IPS-11a (cell line): Measurements from ENCODE around the gene CRYBA4.
A peak's percentile ranks its signal among the peaks of the same experiment; 100 is the strongest.

Experiments used
- H3K4me3 ChIP-seq: one replicate; pipeline ENCODE4 v1.5.1; 2013; ENCODE audit warnings: low read depth, low read length, control low read depth

CRYBA4 gene

DNA sequence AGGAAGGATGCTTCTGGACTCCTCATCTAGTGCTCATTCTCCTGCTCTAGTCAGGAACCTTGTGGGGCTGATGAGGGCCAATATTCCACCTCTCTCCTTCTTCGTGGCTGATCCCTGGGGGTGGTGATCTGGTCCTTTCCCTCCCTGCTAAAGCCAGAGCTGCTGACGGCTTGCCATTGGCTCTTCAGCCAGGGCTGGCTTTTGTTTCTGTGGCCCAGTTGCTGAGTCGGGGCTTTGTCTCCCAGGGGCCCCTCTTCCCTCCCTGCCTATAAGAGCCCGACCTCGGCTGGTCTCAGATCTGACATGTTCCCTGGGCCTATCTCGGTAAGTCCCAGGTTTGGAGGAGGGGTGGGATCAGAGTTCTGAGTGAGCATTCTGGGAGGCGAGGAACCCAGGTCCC lies at the start of gene CRYBA4:
Gene CRYBA4 (plus strand): TSS at position 301 of the 400 bp plus-strand sequence. CDS start 634 bp downstream, outside the sequence.
- no peak within 1 kb of the TSS for H3K4me3 ChIP-seq

DNA sequence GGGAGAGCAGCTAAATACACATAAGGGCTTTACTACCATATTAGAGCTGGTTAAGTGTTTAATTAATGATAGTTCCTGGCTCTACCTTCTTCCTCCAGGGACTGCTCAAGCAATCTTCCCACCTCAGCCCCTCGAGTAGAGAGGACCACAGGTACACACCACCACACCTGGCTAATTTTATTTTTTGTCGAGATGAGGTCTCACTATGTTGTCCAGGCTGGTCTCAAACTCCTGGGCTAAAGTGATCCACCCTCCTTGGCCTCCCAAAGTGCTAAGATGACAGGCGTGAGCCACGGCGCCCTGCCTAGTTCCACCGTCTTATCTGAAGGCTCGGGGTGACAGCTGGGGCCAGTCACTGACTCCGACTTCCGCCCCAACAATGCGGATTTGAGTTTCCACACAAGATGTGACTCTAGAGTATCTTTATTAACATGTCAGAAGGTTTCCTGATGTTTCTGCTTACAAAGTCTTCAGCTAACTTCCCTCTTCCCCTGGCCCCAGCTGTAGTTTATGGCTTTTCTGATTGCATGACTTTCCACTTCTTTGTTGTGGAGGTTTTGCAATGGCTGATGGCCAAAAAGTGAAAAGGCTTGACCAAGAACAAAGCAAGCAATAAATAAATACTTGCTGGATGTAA lies 48.6 kb upstream of the CRYBA4 start:
- H3K4me3 ChIP-seq, result no peak overlapping the region

DNA sequence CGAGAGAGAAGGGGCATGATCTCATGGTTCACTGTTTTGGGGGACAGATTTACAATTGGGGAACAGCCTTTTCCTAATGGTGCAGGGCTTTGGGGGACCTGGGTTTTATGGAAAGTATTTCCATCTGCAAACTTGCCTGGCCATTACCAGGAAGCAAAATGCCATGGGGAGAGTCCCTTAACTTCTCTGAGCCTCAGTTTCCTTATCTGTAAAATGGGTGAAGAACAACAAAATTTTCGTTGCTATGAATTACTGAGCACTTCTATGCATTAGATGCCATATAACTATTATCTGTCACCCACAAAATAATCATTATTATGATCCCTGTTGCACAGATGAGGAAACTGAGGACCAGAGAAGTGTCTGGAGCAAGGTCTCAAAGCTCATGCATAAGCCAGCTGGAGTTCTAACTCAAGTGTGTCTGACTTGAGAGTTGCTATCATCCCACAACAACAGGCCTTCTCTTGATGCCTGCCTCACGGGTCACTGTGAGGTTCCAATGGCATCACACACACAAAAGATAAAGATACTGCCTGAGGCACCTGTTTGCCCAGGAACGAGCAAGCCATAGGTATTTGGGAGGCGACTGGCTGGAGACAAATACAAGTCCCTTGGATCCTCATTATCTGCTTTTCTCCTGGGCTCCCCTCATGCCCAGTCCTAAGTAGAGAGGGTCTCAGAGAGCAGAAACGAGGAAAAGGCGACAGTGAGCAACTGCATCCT lies 47.6 kb upstream of the CRYBA4 start:
- H3K4me3 ChIP-seq, result no peak overlapping the region

DNA sequence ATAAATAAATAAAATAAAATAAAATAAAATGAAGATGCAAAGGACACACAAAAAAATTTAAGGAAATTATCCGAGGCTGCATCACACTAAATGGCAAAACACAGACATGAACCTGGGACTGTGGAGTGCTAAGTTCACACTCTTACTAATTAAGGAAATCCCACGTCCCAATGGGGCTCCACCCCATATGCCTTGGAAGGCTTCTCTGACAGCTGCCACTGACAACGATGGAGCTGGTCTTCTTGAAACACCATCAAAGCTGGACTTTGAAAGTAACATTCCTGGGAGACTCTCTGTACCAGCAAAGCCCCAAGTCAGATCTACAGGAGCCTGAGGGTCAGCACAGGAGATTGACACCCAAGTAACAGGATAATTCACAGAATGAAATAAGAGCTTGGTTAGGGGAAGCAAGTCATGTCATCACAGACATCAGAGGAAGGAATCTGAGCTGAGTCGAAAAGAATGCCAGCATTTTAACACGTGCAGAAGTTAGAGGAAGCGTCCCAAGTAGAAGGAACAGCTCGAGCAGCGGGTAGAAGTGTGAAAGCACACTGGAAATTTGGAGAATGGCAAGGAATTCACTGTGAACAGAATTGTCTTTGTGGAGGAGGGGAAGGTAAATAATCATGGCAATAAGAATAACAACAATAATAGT lies 45.6 kb upstream of the CRYBA4 start:
- H3K4me3 ChIP-seq, result no peak overlapping the region

DNA sequence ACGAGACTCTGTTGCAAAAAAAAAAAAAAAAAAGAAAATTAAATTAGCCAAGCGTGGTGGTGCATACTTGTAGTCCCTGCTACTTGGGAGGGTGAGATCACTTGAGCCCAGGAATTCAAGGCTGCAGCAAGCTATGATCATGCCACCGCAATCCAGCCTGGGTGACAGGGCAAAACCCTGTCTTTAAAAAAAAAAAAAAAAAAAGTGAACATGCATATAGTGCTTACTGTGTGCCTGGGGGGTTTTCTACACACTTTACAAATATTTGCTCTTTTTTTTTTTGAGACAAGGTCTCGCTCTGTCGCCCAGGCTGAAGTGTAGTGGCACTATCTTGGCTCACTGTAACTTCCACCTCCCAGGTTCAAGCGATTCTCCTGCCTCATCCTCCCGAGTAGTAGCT lies 44.7 kb upstream of the CRYBA4 start:
- no peak overlapping the region for H3K4me3 ChIP-seq

DNA sequence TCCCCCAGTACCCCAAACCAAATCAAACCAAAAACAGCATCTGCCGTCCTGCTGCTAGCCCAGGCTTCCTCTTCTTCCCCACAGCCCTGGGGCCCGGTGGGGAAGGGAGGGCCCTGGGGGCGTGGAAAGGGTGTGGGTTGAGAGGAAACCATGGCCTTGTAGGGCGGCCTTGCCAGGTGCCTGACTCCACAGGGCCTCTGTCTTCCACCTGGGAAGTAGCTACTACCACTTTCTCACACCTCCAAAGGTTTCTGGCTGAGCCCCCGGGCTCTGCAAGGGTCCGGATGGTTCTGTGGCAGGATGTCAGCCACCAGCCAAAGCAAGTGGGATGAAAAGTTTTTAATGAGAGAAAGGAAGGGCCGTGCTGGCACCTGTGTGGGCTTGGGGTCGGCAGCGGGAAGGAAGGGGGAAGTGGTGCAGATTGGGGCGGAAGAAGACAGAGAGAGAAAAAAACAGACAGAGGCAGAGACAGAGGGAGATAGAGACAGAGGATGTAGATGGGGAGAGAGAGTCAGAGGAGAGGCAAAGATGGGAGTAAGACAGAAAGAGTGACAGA lies 42.4 kb upstream of the CRYBA4 start:
- no peak overlapping the region for H3K4me3 ChIP-seq

DNA sequence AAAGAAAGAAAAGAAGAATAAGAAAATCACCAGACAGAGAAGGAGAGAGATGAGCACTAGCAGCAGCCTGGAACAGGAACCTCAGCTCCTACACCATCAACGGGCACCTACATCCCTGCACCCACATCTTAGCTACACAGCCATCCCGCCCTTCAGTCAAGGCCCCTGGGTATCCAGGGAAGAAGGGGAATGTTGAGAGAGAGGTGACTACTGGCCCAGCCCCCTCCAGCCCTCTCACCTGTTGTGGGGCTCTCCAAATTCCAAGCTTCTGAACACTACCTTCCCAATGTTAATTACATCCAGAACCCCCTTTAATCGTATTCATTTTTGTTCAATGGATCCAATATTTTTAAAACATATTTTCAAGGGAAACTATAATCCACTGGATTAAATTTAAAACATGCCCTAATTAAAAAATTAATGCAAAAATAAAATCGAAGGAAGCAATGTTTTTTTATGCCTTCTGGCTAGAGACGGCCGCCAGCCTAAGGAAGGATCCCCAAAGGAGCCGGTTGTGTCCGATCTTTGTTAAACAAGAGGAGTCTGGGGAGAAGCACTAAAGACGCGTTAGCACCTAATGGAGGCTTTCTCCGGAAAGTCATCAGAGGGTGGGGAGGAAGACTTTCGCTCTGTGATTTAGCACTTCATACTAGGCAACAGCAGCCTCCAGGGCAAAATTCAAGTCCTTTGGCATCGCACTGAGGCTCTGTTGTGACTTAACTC lies 41.4 kb upstream of the CRYBA4 start:
- H3K4me3 ChIP-seq, result no peak overlapping the region

DNA sequence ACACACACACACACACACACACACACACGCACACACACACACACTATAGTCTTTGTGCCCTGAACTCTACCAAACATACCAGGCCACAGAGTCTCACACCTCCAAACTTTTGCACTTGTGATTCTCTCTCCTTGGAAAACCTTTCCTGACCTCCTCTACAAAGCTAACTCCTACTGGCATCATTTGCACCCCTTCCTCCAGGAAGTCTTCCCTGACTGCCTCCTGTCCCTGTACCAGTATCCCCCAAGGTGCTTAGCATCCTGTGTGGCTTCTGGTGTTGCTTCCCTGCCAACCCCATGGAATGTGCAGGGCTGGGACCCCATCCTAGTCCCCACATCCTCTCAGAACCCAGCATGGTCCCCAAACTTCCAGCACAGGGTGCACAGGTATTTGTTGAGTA lies 40.7 kb upstream of the CRYBA4 start:
- H3K4me3 ChIP-seq, result no peak overlapping the region

DNA sequence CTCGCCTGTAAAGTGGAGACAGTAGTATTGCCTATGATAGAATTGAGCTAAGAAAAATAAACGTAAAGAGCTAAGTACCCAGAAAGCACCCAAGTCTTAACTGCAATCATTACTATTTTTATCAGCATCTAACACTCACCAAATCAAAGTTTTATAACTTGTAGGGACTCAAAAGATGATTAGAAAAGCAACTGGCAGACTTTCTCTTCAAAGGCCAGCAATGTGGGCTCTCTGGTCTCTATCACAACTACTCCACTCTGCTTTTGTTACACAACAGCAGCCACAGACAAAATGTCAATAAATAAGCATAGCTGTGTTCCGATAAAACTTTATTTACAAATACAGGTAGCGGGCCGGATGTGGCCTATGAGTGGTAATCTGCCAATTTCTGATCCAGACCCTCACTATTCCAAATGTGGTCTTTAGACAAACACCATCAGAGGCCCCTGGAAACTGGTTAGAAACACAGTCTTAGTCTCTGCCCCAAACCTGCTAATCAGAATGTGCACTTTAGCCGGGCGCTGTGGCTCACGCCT lies 40.1 kb upstream of the CRYBA4 start:
- H3K4me3 ChIP-seq, result no peak overlapping the region

DNA sequence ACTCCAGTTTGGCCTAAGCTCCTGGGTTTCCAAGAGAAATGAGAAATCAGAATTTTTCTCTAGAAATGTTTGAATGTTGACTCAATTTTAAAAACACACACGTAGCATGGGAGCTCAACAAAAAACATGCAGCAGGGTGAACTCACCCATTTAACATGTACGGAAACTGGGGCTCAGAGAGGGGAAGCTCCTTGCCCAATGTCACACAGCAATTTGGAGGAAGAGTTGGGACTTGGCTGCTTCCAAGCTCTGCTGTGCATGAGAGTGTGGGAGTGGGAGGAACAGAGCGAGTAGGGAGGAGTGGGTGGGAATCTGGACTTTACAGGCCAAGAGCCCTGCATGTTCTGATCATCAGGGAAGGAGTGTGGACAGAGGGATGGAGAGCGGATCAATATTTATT lies 37.8 kb upstream of the CRYBA4 start:
- H3K4me3 ChIP-seq, result no peak overlapping the region

DNA sequence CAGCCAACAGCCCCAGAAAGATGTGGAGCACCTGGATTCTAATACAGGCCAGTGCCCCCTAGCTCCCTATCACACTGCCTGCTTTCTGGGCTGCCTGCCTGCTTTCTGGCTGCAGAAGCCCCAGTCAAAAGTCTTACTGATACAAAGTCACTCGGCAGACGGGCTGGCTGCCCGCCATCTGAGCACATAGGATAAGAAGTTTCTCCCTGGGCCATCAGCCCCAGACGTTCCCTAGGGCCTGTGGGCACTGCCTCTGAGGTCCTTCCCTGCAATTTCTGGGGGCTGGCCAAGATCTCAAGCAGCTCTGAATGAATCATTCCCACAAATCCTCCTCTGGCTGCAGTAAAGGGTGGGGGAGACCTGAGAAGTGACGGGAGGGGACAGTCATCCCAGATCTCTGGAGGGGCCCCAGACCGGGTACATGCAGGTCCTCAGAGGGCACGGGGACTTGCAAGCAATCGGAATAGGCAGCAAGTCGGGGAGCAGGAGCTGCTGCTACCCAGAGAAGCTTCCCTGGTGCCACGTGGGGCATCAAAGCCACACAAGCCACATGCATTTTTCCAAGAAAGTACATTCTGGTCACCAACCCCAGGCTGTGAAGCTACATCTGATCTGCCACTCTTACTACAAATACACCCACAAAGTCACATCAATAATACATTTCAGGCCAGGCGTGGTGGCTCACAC lies 36.5 kb upstream of the CRYBA4 start:
- no peak overlapping the region for H3K4me3 ChIP-seq

DNA sequence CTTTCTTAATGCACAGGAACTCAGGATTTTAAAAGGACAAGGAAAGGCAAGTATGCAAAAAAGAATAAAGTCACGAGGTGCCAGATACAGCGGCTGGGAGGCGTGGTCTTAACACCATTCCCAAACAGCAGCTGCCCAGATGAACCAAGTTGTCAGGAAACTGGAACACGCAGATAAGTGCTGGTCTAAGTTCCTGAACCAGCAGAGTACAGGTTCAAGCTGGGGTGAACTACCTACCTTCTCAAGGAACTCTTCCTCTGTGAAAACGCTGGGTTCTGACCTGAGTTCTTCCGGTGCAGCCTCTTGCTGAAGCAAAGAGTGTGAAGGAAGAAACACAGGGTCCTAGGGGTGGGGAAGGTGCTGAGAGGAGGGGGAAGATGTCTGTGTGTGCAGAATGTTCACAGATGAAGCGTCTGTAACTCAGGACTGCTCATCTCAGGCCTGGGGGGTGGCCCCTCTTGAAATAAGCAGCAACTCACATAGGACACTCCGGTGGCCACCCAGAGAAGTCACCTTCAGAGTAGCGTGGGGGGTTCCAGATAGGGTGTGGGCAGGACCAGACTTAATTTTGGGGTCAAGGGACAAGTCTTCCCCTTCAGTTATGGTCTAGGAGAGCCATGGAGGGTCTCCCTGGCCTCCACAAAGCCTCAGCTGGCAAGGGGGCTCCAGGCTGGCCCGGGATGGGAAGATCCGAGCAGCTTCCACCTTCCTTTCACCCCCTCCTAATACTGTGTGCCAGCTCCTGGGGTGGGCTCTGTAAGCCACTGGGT lies 35.0 kb upstream of the CRYBA4 start:
- H3K4me3 ChIP-seq, result no peak overlapping the region

DNA sequence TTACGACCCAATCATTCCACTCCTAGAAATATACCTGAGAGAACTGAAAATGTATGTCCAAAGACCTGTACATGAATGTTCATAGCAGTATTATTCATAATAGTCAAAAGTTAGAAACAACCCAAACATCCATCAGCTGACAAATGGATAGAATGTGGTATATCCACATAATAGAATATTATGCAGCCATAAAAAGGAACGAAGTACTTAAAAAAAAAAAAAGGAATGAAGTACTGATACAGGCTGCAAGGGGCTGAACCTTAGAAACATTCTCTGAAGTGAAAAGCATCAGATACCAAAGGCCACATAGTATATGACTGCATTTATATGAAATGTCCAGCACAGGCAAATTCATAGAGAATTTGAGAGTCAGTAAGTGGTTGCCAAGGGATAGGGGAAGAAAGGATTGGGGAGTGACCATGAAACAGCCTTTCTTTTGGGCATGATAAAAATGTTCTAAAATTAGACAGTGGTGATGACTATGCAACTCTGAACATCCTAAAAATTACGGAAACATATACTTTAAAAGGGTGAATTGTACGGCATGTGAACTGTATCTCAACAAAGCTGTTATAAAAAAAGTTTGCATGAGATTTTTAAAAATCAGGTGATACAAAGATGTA lies 33.7 kb upstream of the CRYBA4 start:
- H3K4me3 ChIP-seq, result no peak overlapping the region

DNA sequence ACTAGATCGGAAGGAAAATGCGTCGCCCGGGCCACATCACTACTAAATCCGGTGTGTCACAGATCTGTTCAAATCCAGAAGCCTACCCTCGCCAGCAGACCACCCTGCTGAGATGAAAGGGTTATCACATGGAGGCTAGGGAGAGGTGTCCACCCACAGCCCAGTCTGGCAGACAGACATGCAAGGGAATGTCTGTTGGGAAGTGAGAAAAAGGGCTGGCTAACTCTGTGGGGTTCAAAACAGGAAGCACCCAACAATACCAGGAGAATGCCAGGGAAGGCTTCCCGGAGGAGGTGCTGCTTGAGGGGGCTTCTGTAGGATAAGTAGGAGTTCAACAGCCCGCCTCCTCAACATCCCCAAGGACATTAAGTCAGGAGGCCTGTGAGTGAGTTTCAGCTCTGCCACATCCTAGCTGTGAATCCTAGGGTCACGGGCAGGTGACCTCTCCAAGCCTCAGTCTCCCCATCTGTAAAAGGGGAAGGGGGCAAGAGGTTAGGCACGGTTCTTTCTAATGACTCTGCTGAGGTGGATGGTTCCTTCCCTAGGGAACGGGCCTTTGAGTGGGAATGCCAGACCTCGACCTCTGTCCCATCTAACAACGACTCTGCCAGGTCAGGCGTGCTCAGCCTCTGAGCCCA lies 32.9 kb upstream of the CRYBA4 start:
- H3K4me3 ChIP-seq, result peak overlapping the region; percentile 70

DNA sequence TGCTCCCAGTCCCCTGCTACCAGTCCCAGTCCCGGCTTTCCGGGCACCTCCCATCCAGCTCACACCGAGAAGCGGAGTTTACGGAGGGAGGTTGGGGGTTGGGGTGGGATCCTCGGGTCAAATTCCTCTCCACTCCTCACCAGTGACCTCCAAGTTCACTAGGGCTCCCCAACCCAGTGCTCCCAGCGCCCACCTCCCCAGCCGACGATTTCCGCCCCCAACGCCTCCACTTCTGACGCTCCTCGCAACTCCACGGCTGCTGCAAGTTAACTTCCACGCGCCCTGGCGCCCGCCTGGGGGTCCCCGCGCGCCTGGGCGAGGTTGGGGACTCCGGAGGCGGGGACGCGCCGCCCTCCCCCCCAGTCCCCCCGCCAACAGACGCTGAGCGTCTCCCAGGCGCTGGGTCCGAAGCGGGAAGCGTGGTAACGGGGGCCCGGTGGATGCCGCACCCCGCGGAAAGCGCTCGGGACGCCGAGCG lies 32.4 kb upstream of the CRYBA4 start:
- peak overlapping the region; percentile 70 for H3K4me3 ChIP-seq

DNA sequence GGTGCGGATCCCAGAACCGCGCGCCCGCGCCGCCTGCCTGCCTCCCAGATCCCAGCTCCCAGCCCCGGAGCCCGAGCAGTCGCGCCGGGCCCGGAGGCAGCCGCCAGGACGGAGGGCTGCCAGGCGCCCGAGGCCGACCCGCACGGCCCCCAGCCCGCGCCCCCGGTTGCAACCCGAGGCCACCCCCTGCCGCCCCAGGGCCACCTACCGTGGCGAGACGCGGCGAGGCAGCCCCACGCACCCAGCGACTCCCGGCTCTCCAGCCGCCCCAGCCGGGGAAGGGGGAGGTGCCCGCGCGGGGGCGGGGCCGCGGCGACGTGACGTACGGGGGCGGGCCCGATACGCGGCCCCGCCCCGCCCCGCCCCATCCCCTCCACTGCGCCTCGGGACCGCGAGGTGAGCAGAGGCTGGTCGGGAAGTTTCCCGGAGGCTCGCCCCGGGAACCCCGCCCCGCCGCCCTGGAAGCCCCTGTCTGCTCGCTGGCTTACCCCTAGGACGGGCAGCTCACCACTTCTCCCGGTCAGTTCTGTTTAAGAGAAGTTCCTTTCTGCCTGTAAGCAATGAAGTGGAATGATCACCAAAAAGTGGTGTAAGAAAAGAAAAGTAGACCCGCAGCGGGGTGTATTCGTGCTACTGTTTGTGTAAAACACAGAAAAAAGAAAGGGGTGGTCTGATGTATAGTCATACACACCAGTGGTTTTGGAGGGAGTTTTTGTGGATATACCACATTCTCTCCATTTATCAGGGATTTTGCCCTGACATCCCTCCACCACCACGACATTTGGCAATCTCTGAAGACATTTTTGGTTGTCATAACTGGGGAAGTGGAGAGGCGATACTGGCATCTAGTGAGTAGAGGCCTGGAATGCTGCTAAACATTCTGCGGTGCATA lies 31.7 kb upstream of the CRYBA4 start, which contains the start of gene TPST2:
Gene TPST2 (minus strand): TSS at position 288 of the 892 bp plus-strand sequence. CDS start 48,502 bp downstream, outside the sequence.
- peak within 1 kb of the TSS; percentile 70 for H3K4me3 ChIP-seq

DNA sequence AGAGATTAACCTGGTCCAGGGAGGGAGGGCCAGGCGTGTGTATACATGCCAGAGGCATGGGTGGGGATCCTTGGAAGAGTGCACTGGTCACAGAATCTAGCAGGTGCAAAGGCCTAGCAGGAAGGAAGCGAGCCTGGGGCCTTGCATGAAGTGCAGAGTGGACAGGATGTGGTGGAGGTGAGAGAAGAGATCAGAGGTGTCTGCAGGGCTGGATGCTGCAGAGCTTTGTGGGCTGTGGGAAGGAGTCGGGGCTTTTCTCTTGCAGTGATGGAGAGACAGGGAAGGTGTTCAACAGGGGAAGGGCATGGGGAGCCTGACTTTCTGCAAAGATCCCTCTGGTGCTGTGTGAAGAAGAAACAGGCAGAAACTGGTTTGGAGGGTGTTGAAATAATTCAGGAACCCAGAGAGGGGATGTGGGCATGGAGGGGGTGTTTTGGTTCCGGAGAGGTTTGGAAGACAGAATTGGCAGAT lies 29.3 kb upstream of the CRYBA4 start:
- no peak overlapping the region for H3K4me3 ChIP-seq
